Activated CD8-positive, alpha-beta memory T cell treated with anti-CD3 and anti-CD28 coated beads, Interleukin-2, amount 50 U/mL, for 24 hours (primary cell): ENCODE results near the gene HTRA1.

Experiments
- DNase-seq: peaks from one replicate; pipeline ENCODE4 v3.0.0-alpha.2; 2020; ENCODE audit errors: extremely low read depth

Gene HTRA1

GRCh38 chr10:122554131-122555036 is 93.0 kb downstream of the HTRA1 start:
- DNase-seq: no peak

- no peak for DNase-seq
Measured at GRCh38 chr10:122555442-122555841, 94.1 kb downstream of the HTRA1 start.

GRCh38 chr10:122557516-122557915 is 96.2 kb downstream of the HTRA1 start:
- no peak for DNase-seq

GRCh38 chr10:122558452-122558851 is 97.1 kb downstream of the HTRA1 start:
- DNase-seq: no peak

GRCh38 chr10:122559228-122559627 is 97.9 kb downstream of the HTRA1 start:
- no peak for DNase-seq

- no peak for DNase-seq
Measured at GRCh38 chr10:122560279-122560804, 99.0 kb downstream of the HTRA1 start, which contains the start of gene DMBT1. Gene DMBT1, plus strand, starts transcription at chr10:122560754. Its CDS starts 17 bp downstream, at chr10:122560771.

- no peak for DNase-seq
Measured at GRCh38 chr10:122561212-122561611, 99.9 kb downstream of the HTRA1 start.

- DNase-seq: no peak
Measured at GRCh38 chr10:122561792-122562191, 100.4 kb downstream of the HTRA1 start.
